Kidney (tissue), 14 donors: ENCODE results near the gene ERCC6. TPM values are rescaled to one million over a fixed set of nuclear protein-coding genes. Genes with fewer than 3 reads are reported as not detected.

ENCODE experiments used
- DNase-seq, 5 donors: peaks; one replicate each; pipeline ENCODE4 v3.0.0-alpha.2; 2013 to 2020
- FAIRE-seq: peaks from 2 replicates; lab custom pipeline; 2012; peaks lifted over from hg19 to GRCh38; lab: Jason Lieb, UNC
- H3K27ac ChIP-seq, 2 donors: one replicate each; pipeline ENCODE4 v1.7.0; 2013; ENCODE audit warnings: low read depth in 2 of 2, low read length in 2 of 2, inconsistent platforms in 1 of 2
- H3K27me3 ChIP-seq: one replicate; pipeline ENCODE4 v1.7.1; 2013; ENCODE audit warnings: low read length, inconsistent platforms; ENCODE audit not compliant: control insufficient read depth, insufficient read depth
- H3K36me3 ChIP-seq, 3 donors: one replicate each; pipeline versions ENCODE4 v1.7.0 to v1.7.1; 2013; ENCODE audit warnings: low read length in 3 of 3, control low read depth in 1 of 3, inconsistent platforms in 1 of 3; ENCODE audit not compliant: insufficient read depth in 3 of 3, control insufficient read depth in 2 of 3
- H3K4me1 ChIP-seq, 3 donors: one replicate each; pipeline versions ENCODE4 v1.7.0 to v1.7.1; 2013; ENCODE audit warnings: low read length in 3 of 3, inconsistent platforms in 1 of 3, low read depth in 1 of 3; ENCODE audit not compliant: control insufficient read depth in 2 of 3, insufficient read depth in 2 of 3
- H3K4me3 ChIP-seq, 3 donors: one replicate each; pipeline versions ENCODE4 v1.7.0 to v1.8.1; 2013; ENCODE audit warnings: low read length in 3 of 3, control low read depth in 1 of 3, inconsistent platforms in 1 of 3
- H3K9ac ChIP-seq, 3 donors: one replicate each; pipeline versions ENCODE4 v1.7.0 to v1.7.1; 2013; ENCODE audit warnings: low read length in 3 of 3, control low read depth in 1 of 3, inconsistent platforms in 1 of 3
- H3K9me3 ChIP-seq, 3 donors: one replicate each; pipeline versions ENCODE4 v1.7.0 to v1.7.1; 2013; ENCODE audit warnings: low read length in 3 of 3, control low read depth in 1 of 3, inconsistent platforms in 1 of 3; ENCODE audit not compliant: control insufficient read depth in 2 of 3, insufficient read depth in 1 of 3
- CTCF ChIP-seq: IDR thresholded peaks from 3 replicates; pipeline ENCODE4 v1.5.1; 2012; ENCODE audit warnings: mild to moderate bottlenecking, moderate library complexity, borderline replicate concordance; ENCODE audit not compliant: insufficient read depth; ENCODE audit errors: extremely low read depth
- intact Hi-C: fragments of 100-400 bp; cut with DNase I; formaldehyde crosslinking; loops from one replicate; pipeline ENCODE4 v1.11.1; 2022
- polyA plus RNA-seq: library from polyadenylated mRNA; stranded (reverse); fragments of 350-450 nt; fragmentation: Illumina TruSeq; extraction: RNeasy Lipid Tissue Mini Kit (QIAGEN cat#74804); gene quantifications from one replicate; pipeline ENCODE4 v1.2.3, GENCODE V29; 2014; ENCODE audit warnings: low read depth, low replicate concordance; ENCODE audit not compliant: insufficient read depth
- total RNA-seq: library from RNA; stranded (reverse); fragmentation: NEBNext Ultra II Directional; extraction: Animal tissue kit (Norgen Biotek cat#: 25700); gene quantifications from one replicate; pipeline ENCODE4 v1.2.1, GENCODE V29; 2021
- donor health status: control.
- donor health status: control.
- donor health status: control.
- donor health status: control.
- donor health status: control.
- donor health status: DM: yes; HTN: yes; CAD: no.
- donor health status: Normal renal cell carcinoma (clear cell type).

ERCC6 gene
- total and polyA plus RNA-seq, 2 donors from 2014 or later: 5.0 to 33.2 TPM

GRCh38 chr10:49519717-49520116 is 19.2 kb downstream of the ERCC6 start:
- FAIRE-seq: no peak
- no peak for TF ChIP-seq CTCF
- peak in 3 of 5 donors; percentile 6 to 71 (median 43) for DNase-seq
- H3K27me3 ChIP-seq: no peaks in the 10 kb centered on the region
- H3K9ac ChIP-seq: no peak overlapping the region
- no peak overlapping the region for H3K4me3 ChIP-seq
- peak overlapping the region; percentile 13 to 64 for H3K27ac ChIP-seq
- H3K36me3 ChIP-seq: peaks cover 0 to 18% (median 15%) of the 10 kb centered on the region in 3 donors
- intact Hi-C loops: no loop called here
- no peaks in the 10 kb centered on the region for H3K9me3 ChIP-seq
- H3K4me1 ChIP-seq: peaks cover 0 to 24% (median 11%) of the 10 kb centered on the region in 3 donors

GRCh38 chr10:49518982-49519578 is 19.8 kb downstream of the ERCC6 start:
- DNase-seq (peak in 3 of 5 donors; percentile 33 to 70 (median 46)), FAIRE-seq (no peak)
- H3K9me3 ChIP-seq: no peaks in the 10 kb centered on the region
- peak; percentile 51 for TF ChIP-seq CTCF
- intact Hi-C loops: no loop called here
- H3K27ac ChIP-seq: peak overlapping the region in 1 of 2 donors; percentile 27
- H3K36me3 ChIP-seq: peaks cover 0 to 15% (median 12%) of the 10 kb centered on the region in 3 donors
- H3K9ac ChIP-seq: no peak overlapping the region
- H3K4me3 ChIP-seq: no peak overlapping the region
- H3K4me1 ChIP-seq: peaks cover 0 to 24% (median 11%) of the 10 kb centered on the region in 3 donors
- H3K27me3 ChIP-seq: no peaks in the 10 kb centered on the region

- H3K36me3 ChIP-seq: peaks cover 0 to 15% (median 7%) of the 10 kb centered on the region in 3 donors
- intact Hi-C loops: no loop called here
- H3K4me1 ChIP-seq: peaks cover 0 to 24% (median 11%) of the 10 kb centered on the region in 3 donors
- H3K27ac ChIP-seq: no peak overlapping the region
- no peak for TF ChIP-seq CTCF
- H3K27me3 ChIP-seq: no peaks in the 10 kb centered on the region
- no peak overlapping the region for H3K4me3 ChIP-seq
- no peak for DNase-seq
- no peak overlapping the region for H3K9ac ChIP-seq
- FAIRE-seq: no peak
- H3K9me3 ChIP-seq: no peaks in the 10 kb centered on the region
Measured at GRCh38 chr10:49518566-49518965, 20.4 kb downstream of the ERCC6 start.
